Stimulated activated CD8-positive, alpha-beta memory T cell treated with anti-CD3 and anti-CD28 coated beads, Interleukin-4, amount 100 ng/mL, for 1 hour (primary cell): Measurements from ENCODE around the gene KITLG.
"Not testable (repeated sequence)": the region's sequence is repeated elsewhere in the genome, so short reads cannot be mapped to it uniquely, and the experiment has no call there.

ENCODE experiments used
- DNase-seq, 2 donors: peaks; one replicate each; pipeline ENCODE4 v3.0.0-alpha.2; 2020; ENCODE audit warnings: low read depth in 2 of 2, low spot score in 1 of 2

Gene KITLG, protein sequence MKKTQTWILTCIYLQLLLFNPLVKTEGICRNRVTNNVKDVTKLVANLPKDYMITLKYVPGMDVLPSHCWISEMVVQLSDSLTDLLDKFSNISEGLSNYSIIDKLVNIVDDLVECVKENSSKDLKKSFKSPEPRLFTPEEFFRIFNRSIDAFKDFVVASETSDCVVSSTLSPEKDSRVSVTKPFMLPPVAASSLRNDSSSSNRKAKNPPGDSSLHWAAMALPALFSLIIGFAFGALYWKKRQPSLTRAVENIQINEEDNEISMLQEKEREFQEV

GRCh38 chr12:88580051-88580871, at the start of gene KITLG:
TSS of gene KITLG (minus strand) at chr12:88580471. CDS start at chr12:88580278, 193 bp downstream.
- DNase-seq = no peak

- no peak for DNase-seq
Observed at GRCh38 chr12:88628856-88629509, 48.7 kb upstream of the KITLG start.

GRCh38 chr12:88628035-88628434, 47.8 kb upstream of the KITLG start:
- DNase-seq = not testable (repeated sequence)

- DNase-seq = no peak
Observed at GRCh38 chr12:88627501-88627900, 47.2 kb upstream of the KITLG start.

DNA sequence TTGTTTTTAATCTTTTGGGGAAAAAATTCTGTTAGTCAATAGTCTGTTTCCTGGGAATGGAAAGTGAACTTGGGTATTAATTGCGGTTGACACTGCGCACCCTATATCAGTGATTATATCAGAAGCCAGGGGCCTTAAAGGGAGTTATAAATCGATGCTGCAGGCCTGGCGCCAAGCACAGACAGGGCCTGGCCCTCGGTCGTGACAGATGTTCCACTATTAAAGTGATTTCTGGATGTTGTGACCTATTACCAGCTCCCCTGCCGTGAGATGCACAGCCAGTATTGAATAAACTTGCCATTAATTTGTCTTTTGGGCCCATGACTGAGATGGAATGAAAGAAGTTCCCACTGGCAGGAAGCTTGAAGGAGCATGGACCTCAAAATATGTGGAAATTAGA, 45.1 kb upstream of the KITLG start:
- DNase-seq = no peak

DNA sequence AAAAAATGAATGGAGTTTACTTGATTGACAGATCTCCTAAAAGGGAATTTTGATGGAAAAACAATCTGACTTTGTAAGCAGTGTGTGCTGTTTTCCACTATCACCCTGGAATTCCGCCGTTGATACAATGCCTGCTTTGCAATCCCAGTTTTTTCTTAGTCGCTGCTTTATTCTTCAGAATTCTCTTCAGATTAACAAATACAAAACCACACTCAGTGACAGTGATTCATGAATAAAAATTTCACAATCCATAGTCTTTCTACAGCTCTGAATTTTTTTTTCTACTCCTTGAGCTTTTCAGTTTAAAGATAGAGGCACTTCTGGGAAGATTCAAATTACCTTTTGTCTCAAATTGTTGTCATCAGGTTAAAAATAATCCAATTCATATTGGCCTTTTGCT, 44.6 kb upstream of the KITLG start:
- no peak for DNase-seq

DNA sequence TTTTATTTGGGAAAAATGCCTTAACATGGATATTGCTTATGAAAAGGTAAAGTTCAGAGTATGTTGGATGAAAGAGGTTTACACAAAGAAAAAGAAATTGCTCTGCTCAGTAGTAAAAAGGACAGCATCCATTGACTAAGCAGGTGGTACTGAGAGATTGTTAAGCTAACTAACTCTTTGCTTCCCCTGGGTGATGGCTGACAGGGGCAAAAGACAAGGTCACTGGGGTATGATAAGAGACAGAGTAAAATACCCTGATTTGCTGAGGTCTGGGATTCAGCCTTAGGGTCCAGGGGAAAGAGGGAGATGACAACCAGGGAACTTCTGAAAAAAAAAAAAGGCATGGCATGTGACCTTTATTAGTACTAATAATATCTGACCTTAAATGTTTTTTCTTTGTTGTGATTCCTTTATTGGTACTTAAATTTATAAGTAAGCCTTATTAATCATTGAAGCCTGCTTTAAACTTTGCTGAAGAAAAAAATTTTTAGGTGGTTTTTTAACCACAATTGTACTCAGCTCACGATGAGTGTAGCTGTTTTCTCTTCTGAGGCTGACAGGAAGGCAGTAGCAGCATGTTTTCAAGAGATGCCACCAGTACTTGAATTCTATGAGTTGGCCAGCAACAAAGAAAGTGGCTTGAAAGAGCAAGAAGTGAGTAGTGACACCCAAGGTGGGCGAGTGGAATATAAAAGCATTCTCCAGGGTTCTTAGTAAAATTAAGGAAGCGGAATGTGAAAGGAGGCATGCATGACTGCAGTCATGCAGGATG, 43.7 kb upstream of the KITLG start:
- DNase-seq = no peak

DNA sequence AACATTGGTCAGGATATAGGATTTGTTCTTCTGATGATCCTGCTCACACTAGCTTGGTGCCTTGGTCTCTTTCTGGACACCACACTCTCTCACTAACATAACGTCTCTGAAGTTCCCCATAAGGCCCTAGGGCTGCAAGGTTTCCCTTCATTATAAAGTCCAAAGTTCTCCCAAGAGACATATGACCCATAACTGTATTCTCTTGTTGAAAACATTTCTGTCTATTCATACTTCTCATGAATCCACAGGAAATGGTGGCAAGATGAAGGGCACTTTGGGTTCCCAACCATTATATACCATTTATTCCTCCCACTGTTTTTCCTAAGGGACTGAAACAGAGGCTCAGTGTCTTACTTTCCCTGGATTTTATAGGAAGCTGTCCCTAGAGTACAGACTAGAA, 37.1 kb upstream of the KITLG start:
- DNase-seq = no peak

GRCh38 chr12:88615490-88615889, 35.2 kb upstream of the KITLG start:
- DNase-seq = no peak

GRCh38 chr12:88604646-88605045, 24.4 kb upstream of the KITLG start:
- no peak for DNase-seq

DNA sequence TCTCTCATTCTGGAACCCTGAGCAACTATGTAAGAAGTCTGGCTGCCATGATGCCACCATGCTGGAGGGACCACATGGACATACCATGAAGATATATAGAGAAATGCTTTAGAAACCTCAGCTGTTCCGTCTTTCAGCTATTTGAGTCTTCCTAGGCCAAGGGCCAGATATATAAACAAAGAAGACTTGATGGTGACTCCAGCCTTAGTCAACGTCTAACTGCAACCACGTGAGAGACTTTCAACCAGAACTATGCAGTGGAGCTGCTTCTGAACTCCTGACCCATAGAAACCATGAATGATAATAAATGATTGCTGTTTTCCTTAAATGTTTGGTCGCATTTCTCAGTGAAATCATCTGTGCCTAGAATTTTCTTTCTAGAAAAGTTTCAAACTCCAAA, 20.0 kb upstream of the KITLG start:
- DNase-seq = no peak

- no peak for DNase-seq
Observed at GRCh38 chr12:88597365-88597764, 17.1 kb upstream of the KITLG start.

DNA sequence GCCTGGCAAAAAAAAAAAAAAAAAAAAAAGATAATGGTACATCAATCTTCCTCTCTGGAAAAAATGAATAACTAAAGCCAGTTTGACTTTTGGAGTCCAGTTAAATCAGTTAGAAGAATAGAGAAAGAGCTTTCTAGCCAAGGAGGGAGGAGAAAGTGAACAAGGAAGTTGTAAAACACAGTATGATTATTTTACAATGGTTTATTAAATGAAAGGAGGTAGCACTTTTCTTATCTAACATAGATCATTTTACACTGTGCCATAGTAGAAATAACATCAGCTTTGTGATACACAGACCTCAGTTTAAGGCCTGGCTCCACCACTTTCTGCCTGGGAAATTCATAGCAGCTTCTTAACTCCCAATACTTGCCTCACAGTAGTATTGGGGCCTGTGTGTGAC, 15.4 kb upstream of the KITLG start:
- DNase-seq = no peak

- no peak for DNase-seq
Observed at GRCh38 chr12:88594780-88595179, 14.5 kb upstream of the KITLG start.

DNA sequence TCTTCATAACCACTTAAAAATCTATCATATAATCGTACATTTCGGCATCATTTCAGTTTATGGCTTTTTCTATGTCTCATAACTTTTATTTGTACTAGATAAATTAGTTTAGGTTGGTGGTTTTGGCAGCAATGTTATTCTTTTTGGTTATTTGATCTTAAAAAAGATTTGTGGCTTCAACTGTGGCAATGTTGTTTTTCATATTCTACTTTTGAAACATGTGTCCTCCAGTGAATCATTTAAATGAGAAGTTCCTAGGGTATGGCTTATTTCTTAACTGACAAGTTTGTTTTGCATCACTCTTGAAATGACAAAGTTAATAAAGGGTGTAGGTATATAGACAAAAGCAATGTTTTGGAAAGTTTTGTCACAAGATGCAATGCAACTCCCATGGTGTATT, 11.1 kb upstream of the KITLG start:
- no peak for DNase-seq

DNA sequence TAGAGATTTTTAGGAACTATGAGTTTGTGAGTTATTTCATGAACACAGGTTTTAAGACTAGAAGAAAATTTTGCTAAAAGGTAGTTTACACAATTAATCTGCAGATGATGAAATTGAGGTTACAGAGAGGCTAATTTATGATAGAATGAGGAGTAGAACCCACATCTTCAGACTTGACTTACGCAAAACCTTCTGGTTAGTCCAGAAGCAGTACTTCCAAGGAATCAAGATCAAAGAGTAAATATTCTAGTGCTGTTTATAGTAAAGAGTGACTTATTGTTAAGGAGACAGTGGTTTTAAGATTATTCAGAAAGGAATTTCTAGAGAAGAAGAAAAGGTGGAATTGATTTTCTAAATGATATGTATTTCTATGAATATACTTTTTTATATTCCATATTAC, 10.6 kb upstream of the KITLG start:
- DNase-seq = no peak

GRCh38 chr12:88585077-88585476, 4.8 kb upstream of the KITLG start:
- DNase-seq = no peak

DNA sequence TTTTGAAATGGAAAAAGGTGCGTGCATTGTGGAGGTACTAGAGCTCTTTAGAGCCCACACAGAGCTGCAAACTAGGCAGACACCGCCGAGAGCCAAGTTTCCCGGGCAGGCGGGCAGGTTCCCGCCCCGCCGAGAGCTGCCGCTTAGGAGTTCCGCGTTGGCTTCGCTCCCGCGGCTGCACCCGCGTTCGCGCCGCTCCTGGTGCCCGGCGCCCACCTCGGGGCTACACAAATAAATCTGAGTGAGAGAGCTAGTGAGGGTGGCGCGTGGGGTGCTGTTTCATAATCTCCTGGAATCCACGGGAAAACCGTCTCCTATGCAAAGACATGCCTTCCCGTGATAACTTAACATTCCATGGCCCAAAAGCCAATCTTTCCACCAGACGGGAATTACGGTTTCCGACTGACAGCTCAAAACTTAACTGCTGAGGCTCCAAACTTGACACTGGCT, 645 bp downstream of the KITLG start:
- DNase-seq = no peak

DNA sequence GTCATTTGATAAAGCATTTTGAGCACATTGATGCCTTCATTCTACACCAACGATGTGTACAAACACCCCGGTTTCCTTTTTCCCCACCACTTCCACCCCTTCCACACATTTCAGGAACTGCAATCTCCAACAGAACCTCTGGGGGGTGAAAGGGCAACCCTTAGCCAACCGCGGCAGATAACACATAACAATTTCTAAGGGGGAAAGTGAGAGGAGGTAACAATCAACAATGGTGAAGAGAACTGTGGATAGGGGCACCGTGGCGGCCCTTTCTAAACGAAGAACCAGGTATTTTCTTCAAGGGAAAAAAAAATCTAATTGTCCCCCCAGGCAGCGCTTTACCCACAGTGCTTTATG, 1.1 kb downstream of the KITLG start:
- DNase-seq = no peak

DNA sequence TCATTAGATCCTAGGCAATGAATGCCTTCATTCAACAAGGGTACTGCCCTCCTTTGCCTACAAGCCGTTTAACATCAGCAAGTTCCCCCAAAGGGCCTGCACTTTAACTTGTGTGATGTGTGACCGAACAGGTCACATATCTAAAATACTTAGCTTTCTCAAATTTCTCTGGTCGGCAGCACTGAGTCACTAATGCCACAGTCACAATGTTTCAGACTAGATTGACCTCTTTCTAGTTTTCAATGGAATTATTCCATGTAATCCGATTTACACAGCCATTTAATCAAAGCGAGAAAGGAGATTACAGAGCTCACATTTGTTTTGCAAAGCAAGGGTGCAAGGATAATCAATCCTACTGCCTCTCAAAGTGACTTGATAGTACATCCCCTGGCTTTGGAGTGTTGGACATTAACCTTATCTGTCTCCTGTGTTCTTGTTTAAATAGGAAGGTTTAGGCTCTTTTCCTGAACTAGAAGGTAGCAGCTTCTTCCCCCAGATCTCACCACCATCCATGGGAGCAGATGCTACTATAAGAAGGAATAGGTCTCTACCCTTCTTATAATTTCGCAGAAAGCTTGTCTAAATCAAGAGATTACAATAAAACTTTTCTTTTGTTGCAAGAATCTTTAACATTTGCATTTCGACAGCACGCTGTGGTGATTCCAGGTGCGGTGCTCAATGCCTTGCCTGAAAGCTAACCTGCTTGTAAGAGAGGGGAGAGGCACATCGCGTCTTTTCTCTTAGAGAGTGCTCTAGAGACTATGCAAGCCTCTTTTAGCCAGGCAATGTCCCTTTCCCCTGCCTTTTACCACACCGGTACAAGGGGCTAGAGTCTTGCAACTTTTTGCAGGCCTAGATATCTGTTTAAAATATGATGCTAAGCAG, 1.8 kb downstream of the KITLG start:
- DNase-seq = no peak
